ENCODE data around the gene PRDM16. TPM values are rescaled to one million over a fixed set of nuclear protein-coding genes. Genes with fewer than 3 reads are reported as not detected.
A peak's percentile ranks its signal among the peaks of the same experiment; 100 is the strongest.

Gene PRDM16
- total and polyA plus RNA-seq, 2 of the 13 experiments (the other 11 are each of a cell fraction or from before 2014, with no cell fraction given): 0.15 to 0.81 TPM

DNA sequence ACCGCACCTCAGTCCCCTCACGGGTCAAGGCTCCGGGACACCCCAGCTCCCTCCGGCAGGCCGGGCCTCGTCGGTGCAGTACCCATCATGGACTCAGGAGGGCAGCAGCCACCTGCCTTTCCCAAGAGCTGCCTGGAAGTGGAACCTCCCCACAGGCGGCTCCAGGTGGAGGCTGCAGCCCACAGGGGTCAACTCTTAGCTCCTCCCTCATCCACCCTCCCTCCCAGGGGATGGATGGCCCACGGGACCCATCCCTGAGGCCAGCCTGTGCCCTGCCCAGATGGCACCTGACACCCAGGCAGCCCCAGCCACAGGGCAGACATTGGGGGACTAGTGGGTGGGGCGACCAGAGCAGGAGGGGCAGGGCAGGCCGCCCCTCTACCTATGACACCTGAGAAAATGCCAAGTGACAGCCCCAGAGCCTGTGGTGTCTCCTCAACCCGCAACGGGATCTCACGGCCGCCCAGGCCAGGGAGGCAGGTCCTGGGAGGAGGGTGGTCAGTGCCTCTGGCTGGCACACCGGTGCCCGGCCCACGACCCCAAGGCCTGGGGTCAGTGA lies 384.3 kb downstream of the PRDM16 start (continued):
- TF ChIP-seq ZNF850 (CRISPR knock-in tag; conservative IDR thresholded peaks at IDR 0.05) (no peak), PCBP2 (optimal IDR thresholded peaks at IDR 0.05; ENCODE audit: low read depth, low read length, poor library complexity, severe bottlenecking) (no peak), WIZ (CRISPR knock-in tag; IDR thresholded peaks at IDR 0.05) (no peak), ERF (CRISPR knock-in tag; IDR thresholded peaks at IDR 0.05) (peak; percentile 57; the same call in 1 of the 2 replicates), TOE1 (CRISPR knock-in tag; IDR thresholded peaks at IDR 0.05) (peak; percentile 6; the same call in 1 of the 2 replicates), EEA1 (CRISPR knock-in tag; IDR thresholded peaks at IDR 0.05; ENCODE audit: borderline replicate concordance) (peak; percentile 56; the same call in 1 of the 2 replicates), MIXL1 (CRISPR knock-in tag; IDR thresholded peaks at IDR 0.05) (no peak), HDAC1 (CRISPR knock-in tag; IDR thresholded peaks at IDR 0.05) (peak; percentile 35; the same call in 1 of the 2 replicates), NPAS2 (CRISPR knock-in tag; IDR thresholded peaks at IDR 0.05; ENCODE audit: borderline replicate concordance) (no peak), ZNF782 (CRISPR knock-in tag; IDR thresholded peaks at IDR 0.05; ENCODE audit: borderline replicate concordance) (0 out of 2 replicates have a peak, but pooled peaks have one; percentile 42), SPEN (CRISPR knock-in tag; IDR thresholded peaks at IDR 0.05; ENCODE audit: low read depth) (no peak; the same call in 1 of the 2 replicates), ZSCAN12 (CRISPR knock-in tag; IDR thresholded peaks at IDR 0.05) (no peak), SALL1 (CRISPR knock-in tag; IDR thresholded peaks at IDR 0.05) (peak; percentile 56), ZNF550 (CRISPR knock-in tag; IDR thresholded peaks at IDR 0.05; ENCODE audit: borderline replicate concordance) (no peak), ZBTB7A (CRISPR knock-in tag; IDR thresholded peaks at IDR 0.05) (peak; percentile 69), ZNF446 (CRISPR knock-in tag; IDR thresholded peaks at IDR 0.05) (no peak), ZNF256 (CRISPR knock-in tag; conservative IDR thresholded peaks at IDR 0.05) (no peak), ZNF615 (CRISPR knock-in tag; IDR thresholded peaks at IDR 0.05; ENCODE audit: borderline replicate concordance) (no peak), ZNF350 (CRISPR knock-in tag; IDR thresholded peaks at IDR 0.05; ENCODE audit: borderline replicate concordance, low read depth) (no peak)
- TF ChIP-seq, protein P1, sequence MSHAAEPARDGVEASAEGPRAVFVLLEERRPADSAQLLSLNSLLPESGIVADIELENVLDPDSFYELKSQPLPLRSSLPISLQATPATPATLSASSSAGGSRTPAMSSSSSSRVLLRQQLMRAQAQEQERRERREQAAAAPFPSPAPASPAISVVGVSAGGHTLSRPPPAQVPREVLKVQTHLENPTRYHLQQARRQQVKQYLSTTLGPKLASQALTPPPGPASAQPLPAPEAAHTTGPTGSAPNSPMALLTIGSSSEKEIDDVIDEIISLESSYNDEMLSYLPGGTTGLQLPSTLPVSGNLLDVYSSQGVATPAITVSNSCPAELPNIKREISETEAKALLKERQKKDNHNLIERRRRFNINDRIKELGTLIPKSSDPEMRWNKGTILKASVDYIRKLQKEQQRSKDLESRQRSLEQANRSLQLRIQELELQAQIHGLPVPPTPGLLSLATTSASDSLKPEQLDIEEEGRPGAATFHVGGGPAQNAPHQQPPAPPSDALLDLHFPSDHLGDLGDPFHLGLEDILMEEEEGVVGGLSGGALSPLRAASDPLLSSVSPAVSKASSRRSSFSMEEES (CRISPR knock-in tag; IDR thresholded peaks at IDR 0.05): 0 out of 2 replicates have a peak, but pooled peaks have one; percentile 25
- TF ChIP-seq, protein P2, sequence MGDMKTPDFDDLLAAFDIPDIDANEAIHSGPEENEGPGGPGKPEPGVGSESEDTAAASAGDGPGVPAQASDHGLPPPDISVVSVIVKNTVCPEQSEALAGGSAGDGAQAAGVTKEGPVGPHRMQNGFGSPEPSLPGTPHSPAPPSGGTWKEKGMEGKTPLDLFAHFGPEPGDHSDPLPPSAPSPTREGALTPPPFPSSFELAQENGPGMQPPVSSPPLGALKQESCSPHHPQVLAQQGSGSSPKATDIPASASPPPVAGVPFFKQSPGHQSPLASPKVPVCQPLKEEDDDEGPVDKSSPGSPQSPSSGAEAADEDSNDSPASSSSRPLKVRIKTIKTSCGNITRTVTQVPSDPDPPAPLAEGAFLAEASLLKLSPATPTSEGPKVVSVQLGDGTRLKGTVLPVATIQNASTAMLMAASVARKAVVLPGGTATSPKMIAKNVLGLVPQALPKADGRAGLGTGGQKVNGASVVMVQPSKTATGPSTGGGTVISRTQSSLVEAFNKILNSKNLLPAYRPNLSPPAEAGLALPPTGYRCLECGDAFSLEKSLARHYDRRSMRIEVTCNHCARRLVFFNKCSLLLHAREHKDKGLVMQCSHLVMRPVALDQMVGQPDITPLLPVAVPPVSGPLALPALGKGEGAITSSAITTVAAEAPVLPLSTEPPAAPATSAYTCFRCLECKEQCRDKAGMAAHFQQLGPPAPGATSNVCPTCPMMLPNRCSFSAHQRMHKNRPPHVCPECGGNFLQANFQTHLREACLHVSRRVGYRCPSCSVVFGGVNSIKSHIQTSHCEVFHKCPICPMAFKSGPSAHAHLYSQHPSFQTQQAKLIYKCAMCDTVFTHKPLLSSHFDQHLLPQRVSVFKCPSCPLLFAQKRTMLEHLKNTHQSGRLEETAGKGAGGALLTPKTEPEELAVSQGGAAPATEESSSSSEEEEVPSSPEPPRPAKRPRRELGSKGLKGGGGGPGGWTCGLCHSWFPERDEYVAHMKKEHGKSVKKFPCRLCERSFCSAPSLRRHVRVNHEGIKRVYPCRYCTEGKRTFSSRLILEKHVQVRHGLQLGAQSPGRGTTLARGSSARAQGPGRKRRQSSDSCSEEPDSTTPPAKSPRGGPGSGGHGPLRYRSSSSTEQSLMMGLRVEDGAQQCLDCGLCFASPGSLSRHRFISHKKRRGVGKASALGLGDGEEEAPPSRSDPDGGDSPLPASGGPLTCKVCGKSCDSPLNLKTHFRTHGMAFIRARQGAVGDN (CRISPR knock-in tag; IDR thresholded peaks at IDR 0.05): peak; percentile 27
- TF ChIP-seq, protein P3, sequence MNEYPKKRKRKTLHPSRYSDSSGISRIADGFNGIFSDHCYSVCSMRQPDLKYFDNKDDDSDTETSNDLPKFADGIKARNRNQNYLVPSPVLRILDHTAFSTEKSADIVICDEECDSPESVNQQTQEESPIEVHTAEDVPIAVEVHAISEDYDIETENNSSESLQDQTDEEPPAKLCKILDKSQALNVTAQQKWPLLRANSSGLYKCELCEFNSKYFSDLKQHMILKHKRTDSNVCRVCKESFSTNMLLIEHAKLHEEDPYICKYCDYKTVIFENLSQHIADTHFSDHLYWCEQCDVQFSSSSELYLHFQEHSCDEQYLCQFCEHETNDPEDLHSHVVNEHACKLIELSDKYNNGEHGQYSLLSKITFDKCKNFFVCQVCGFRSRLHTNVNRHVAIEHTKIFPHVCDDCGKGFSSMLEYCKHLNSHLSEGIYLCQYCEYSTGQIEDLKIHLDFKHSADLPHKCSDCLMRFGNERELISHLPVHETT (CRISPR knock-in tag; conservative IDR thresholded peaks at IDR 0.05): no peak
- TF ChIP-seq, protein P4, sequence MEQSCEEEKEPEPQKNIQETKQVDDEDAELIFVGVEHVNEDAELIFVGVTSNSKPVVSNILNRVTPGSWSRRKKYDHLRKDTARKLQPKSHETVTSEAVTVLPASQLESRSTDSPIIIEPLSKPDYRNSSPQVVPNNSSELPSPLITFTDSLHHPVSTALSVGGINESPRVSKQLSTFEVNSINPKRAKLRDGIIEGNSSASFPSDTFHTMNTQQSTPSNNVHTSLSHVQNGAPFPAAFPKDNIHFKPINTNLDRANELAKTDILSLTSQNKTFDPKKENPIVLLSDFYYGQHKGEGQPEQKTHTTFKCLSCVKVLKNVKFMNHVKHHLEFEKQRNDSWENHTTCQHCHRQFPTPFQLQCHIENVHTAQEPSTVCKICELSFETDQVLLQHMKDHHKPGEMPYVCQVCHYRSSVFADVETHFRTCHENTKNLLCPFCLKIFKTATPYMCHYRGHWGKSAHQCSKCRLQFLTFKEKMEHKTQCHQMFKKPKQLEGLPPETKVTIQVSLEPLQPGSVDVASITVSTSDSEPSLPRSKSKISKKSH (CRISPR knock-in tag; IDR thresholded peaks at IDR 0.05; ENCODE audit: borderline replicate concordance): no peak
